ENCODE results near the gene DNM3.

The DNM3 gene

GRCh38 chr1:172360985-172361384, 519.7 kb downstream of the DNM3 start:
- TF ChIP-seq CEBPB (IDR thresholded peaks at IDR 0.05) (no peak), MAX (IDR thresholded peaks at IDR 0.05) (no peak), EP300 (IDR thresholded peaks at IDR 0.05; ENCODE audit: borderline replicate concordance) (no peak), YY1 (IDR thresholded peaks at IDR 0.05; ENCODE audit: low read depth) (no peak), EGR1 (IDR thresholded peaks at IDR 0.05) (no peak), FOXM1 (IDR thresholded peaks at IDR 0.05; ENCODE audit: borderline replicate concordance, low read depth) (no peak), CREB1 (IDR thresholded peaks at IDR 0.05; ENCODE audit: low read depth) (no peak), REST (IDR thresholded peaks at IDR 0.05; ENCODE audit: low read depth) (no peak), USF1 (IDR thresholded peaks at IDR 0.05) (no peak), TCF12 (IDR thresholded peaks at IDR 0.05; ENCODE audit: low read depth) (no peak), TAF1 (IDR thresholded peaks at IDR 0.05; ENCODE audit: low read depth) (no peak), RAD21 (IDR thresholded peaks at IDR 0.05; ENCODE audit: low read depth) (no peak), ZBTB7A (IDR thresholded peaks at IDR 0.05; ENCODE audit: low read depth) (no peak), TEAD4 (IDR thresholded peaks at IDR 0.05) (no peak), NFIC (IDR thresholded peaks at IDR 0.05) (no peak)

- TF ChIP-seq YY1 (IDR thresholded peaks at IDR 0.05; ENCODE audit: low read depth) (no peak), ZBTB7A (IDR thresholded peaks at IDR 0.05; ENCODE audit: low read depth) (no peak), EGR1 (IDR thresholded peaks at IDR 0.05) (no peak)
Measured at GRCh38 chr1:172363852-172364251, 522.6 kb downstream of the DNM3 start.

GRCh38 chr1:172373864-172374263, 532.6 kb downstream of the DNM3 start:
- TF ChIP-seq TAF1 (IDR thresholded peaks at IDR 0.05; ENCODE audit: low read depth) (no peak), TEAD4 (IDR thresholded peaks at IDR 0.05) (no peak), EP300 (IDR thresholded peaks at IDR 0.05; ENCODE audit: borderline replicate concordance) (no peak), EGR1 (IDR thresholded peaks at IDR 0.05) (no peak), REST (IDR thresholded peaks at IDR 0.05; ENCODE audit: low read depth) (no peak), ZBTB7A (IDR thresholded peaks at IDR 0.05; ENCODE audit: low read depth) (no peak), MAX (IDR thresholded peaks at IDR 0.05) (no peak), RAD21 (IDR thresholded peaks at IDR 0.05; ENCODE audit: low read depth) (no peak), CEBPB (IDR thresholded peaks at IDR 0.05) (no peak), YY1 (IDR thresholded peaks at IDR 0.05; ENCODE audit: low read depth) (no peak), FOXM1 (IDR thresholded peaks at IDR 0.05; ENCODE audit: borderline replicate concordance, low read depth) (no peak), USF1 (IDR thresholded peaks at IDR 0.05) (no peak), NFIC (IDR thresholded peaks at IDR 0.05) (no peak)

- TF ChIP-seq YY1 (IDR thresholded peaks at IDR 0.05; ENCODE audit: low read depth) (no peak), MAX (IDR thresholded peaks at IDR 0.05) (no peak), TAF1 (IDR thresholded peaks at IDR 0.05; ENCODE audit: low read depth) (no peak)
Measured at GRCh38 chr1:172375211-172375631, 533.9 kb downstream of the DNM3 start.

GRCh38 chr1:172376431-172376830, 535.1 kb downstream of the DNM3 start:
- no peak for TF ChIP-seq ZBTB7A (IDR thresholded peaks at IDR 0.05; ENCODE audit: low read depth)
- TF ChIP-seq MAX (IDR thresholded peaks at IDR 0.05): no peak
- no peak for TF ChIP-seq CREB1 (IDR thresholded peaks at IDR 0.05; ENCODE audit: low read depth)
- TF ChIP-seq TEAD4 (IDR thresholded peaks at IDR 0.05): no peak

GRCh38 chr1:172377565-172377964, 536.3 kb downstream of the DNM3 start:
- no peak for TF ChIP-seq TCF12 (IDR thresholded peaks at IDR 0.05; ENCODE audit: low read depth)
- TF ChIP-seq RAD21 (IDR thresholded peaks at IDR 0.05; ENCODE audit: low read depth): no peak
- no peak for TF ChIP-seq TAF1 (IDR thresholded peaks at IDR 0.05; ENCODE audit: low read depth)
- no peak for TF ChIP-seq FOXM1 (IDR thresholded peaks at IDR 0.05; ENCODE audit: borderline replicate concordance, low read depth)
- no peak for TF ChIP-seq EGR1 (IDR thresholded peaks at IDR 0.05)
- no peak for TF ChIP-seq NFIC (IDR thresholded peaks at IDR 0.05)
- TF ChIP-seq REST (IDR thresholded peaks at IDR 0.05; ENCODE audit: low read depth): no peak
- no peak for TF ChIP-seq MAX (IDR thresholded peaks at IDR 0.05)
- TF ChIP-seq CEBPB (IDR thresholded peaks at IDR 0.05): no peak
- no peak for TF ChIP-seq EP300 (IDR thresholded peaks at IDR 0.05; ENCODE audit: borderline replicate concordance)
- no peak for TF ChIP-seq CREB1 (IDR thresholded peaks at IDR 0.05; ENCODE audit: low read depth)
- TF ChIP-seq USF1 (IDR thresholded peaks at IDR 0.05): no peak
